ENCODE results near the gene RASSF5. TPM values are rescaled to one million over a fixed set of nuclear protein-coding genes. Genes with fewer than 3 reads are reported as not detected.

The RASSF5 gene
- polyA plus RNA-seq, 1 donor, result 7.4 TPM

DNA sequence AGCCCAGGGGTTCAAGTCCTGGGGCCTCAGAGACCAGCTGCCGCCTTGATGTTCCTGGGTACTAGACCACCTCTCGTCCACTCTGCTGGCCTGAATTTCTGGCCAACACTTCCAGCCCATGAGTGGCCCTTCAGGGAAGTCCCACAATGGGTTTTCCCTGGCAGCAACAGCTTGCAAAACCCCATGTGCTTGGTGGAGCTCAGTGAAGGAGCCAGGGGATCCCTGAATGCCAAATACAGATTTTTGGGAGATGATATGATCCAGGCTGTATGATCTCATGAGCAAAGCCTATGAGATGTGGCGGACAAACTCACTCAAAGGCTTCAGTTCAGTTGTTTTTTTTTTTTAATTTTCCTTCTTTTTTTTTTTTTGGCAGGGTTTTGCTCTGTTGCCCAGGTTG lies 9.6 kb upstream of the RASSF5 start:
- no peak for DNase-seq

DNA sequence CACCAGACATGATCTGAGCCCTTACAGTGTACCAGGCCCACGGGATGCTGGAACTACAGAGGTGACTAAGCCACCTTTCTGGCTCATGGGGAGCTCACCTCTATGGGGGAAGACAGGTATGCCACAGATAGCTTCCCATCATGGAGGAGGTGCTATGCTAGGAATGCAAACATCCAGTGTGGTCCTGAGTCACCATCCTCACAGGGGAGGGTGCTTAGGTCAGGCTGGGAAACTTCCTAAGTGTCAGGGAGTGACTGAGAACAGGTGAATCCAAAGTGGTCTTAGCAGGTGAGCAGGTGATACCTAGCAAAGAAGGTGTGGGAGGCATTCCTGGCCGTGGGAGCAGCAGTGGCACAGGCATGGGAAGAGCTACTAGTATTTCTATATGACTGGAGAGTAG lies 8.6 kb upstream of the RASSF5 start:
- DNase-seq, result no peak

DNA sequence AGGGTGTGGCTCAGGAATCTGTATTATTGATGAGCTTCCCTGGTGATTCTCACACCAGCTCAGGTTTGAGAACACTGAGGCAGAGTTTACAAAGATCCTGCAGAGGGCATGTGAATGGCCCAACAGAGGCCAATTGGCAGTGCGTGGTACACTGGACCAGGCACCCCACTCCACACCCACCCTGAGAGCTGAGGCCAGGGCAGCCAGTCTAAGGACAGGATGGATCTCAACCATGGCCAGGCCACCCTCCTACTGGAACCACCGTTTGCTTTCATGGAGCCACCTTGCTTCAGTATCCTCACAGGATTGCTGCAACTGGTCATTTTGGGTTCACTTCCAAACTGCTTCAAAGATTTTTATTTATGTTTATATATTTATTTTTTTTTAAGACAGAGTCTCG lies 7.3 kb upstream of the RASSF5 start:
- no peak for DNase-seq

DNA sequence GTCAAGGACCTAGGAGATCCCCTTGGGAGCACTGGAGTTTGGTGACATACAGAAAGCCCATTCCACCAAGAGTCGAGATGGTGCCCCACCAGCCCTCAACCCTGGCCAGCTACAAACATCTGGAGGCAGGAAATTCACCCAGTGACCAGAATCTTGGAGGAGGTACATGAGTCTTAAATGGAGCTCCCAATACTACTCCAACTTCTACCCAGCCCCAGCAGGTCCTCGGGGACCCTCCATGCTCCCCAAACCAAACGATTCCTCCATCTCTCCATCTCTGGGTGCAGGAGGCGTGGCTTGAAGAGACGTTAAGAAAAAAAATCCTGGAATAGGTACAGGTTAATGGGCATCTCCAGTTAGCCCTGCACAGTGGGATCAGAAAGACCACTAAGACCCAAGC lies 5.5 kb upstream of the RASSF5 start:
- DNase-seq, result no peak

- no peak for DNase-seq
These were observed 4.9 kb upstream of the RASSF5 start for GRCh38 chr1:206502403-206502802.

DNA sequence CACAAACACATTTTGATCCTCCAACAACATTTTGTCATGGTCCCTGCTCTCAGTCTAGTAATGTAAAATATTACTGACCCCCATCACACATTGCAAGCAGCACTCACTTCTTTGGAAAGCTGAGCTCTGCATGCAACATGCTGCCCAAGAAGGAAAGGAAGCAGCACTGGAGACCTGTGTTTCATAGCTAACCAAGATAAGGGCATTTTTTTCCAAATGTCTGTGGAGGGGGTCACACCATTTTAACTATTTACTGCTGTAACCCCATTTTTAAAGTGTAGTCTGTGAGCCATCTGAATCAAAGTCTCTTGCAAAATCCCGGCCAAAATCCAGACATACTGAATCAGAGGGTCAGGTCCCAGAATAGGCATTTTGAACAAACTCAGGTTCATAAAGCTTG lies 4.5 kb upstream of the RASSF5 start:
- no peak for DNase-seq

- DNase-seq, result no peak
These were observed 3.6 kb upstream of the RASSF5 start for GRCh38 chr1:206503591-206504362.

DNA sequence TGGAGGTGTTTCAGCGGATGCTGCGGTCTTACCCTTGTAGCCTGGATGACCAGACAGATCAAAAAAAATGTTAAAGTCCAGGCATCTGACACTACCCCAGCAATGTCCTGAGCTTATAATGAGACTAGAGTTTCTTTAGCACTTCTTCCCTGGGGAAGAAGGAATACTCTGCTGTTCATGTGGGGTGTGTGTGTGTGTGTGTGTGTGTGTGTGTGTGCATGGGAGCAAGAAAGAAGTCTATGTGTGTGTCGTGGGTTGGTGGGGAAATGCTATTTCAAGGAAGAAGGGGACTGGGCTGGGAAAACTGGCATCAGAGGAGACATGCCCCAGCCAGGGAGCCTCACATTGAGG lies 3.0 kb upstream of the RASSF5 start:
- DNase-seq, result no peak

- DNase-seq, result no peak
These were observed 1.5 kb upstream of the RASSF5 start for GRCh38 chr1:206505702-206506355.

GRCh38 chr1:206506405-206507283 lies 687 bp upstream of the RASSF5 start:
- DNase-seq, result no peak

GRCh38 chr1:206508130-206508889 lies 979 bp downstream of the RASSF5 start:
- DNase-seq, result no peak

DNA sequence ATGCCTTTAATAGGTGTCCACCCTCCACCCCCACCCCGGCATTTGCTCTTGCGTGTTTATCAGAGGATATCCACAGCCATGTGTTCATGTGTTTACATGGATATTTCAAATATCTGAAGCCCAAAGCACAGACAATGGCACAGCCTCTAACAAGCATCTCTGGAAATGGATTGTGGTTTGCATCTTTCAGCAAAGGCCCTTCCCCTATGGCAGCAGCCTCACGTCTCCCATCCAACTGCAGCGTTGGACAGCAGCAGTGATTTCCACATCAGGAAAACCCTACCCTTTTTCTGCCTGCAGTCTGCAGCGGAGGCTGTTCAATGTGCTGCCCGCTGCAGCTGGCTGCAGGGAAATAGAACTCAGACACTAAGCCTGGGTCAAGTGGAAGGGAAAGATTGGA lies 1.6 kb downstream of the RASSF5 start:
- DNase-seq, result peak; percentile 75

DNA sequence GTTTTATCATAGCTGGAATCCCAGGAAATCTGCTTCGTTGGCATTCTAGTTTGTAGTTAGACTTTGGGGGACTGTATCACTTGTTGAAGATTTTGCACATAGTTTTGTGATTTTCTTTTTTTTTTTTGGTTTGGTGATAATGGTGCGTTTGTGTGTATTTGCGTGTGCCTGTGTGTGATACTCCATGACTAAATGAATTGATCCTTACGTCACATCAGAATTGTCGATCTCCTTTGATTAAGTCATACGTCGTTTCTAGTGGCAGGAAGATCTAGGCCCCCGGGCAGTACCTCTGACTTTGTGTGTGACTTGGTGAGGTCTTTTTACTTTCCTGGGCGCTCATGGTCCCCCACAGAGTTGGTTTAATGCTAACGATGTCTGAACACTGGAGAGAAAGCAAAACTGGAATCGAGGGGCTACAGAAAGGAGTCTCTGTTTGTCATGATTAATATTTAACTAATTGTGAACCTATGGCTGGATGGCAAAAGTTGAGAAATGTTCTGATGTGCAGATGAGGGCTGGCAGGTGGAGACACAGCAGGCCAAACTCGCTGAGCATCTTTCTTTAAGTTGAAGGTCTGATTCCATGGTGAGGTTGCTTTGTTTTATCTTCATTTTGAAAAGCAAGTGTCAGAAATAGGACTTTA lies 2.4 kb downstream of the RASSF5 start:
- DNase-seq, result no peak

- no peak for DNase-seq
These were observed 3.0 kb downstream of the RASSF5 start for GRCh38 chr1:206510371-206510770.

- DNase-seq, result no peak
These were observed 4.2 kb downstream of the RASSF5 start for GRCh38 chr1:206511362-206512057.

- DNase-seq, result no peak
These were observed 4.9 kb downstream of the RASSF5 start for GRCh38 chr1:206512058-206512850.

GRCh38 chr1:206512851-206513180 lies 5.5 kb downstream of the RASSF5 start:
- no peak for DNase-seq

DNA sequence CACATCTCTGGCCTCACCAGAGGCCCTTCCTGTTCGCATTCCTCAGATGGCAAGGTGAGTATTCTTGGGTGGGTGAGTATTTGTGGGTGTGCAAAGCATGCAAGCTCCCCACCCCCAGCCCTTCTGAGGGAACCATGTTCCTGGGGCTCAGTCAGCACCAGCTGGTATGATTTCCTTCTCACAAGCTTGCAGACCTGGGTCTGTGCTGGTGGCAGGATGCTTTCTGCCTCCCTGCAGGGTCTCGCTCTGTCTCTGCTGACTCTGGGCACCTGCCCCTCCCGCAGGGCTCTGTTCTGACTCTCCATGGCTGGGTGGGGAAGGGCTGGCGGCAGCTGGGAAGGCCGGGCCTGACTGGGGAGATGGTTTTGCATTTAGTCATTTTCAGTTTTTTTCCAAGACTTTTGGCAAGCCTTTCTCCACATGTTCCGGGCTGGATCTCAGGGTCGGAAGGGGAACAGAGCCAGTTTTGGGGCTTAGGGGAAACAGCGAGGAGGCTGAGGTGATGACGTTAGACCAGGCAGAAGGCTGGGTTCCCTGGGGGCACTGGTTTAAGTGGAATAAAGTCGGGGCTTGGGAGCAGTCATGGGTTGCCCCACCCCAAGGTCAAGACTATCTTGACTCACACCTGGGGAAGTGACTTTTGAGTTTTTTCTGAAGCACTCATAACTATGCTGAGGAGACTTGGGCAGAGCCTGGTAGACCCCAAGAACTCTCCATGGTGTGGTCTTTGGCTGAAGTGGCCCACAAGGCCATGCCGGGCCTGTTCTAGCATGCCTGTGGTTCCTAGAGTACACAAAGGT lies 6.2 kb downstream of the RASSF5 start:
- peak; percentile 90 for DNase-seq

GRCh38 chr1:206514813-206515387 lies 7.6 kb downstream of the RASSF5 start:
- DNase-seq, result no peak

- no peak for DNase-seq
These were observed 9.3 kb downstream of the RASSF5 start for GRCh38 chr1:206516728-206516990.
